HCT116 (cell line): ENCODE data around the gene GIMAP5. TPM values are rescaled to one million over a fixed set of nuclear protein-coding genes. Genes with fewer than 3 reads are reported as not detected.

Experiments
- ATAC-seq: fragments of 200-7000 bp; cut with Tn5 transposase; 2 replicates; pipeline ENCODE4 v1.9.1; 2020; ENCODE audit warnings: mild to moderate bottlenecking, moderate library complexity
- BruUV-seq: library from RNA; stranded (reverse); fragments of 400-500 nt; replicated peaks from 2 replicates; lab custom pipeline; 2021; lab: Mats Ljungman, UMichigan
- CTCF ChIA-PET: fragments of 300-600 bp; sonication (Branson Sonifier 250); formaldehyde crosslinking; loops from one replicate; lab custom pipeline; 2021; ENCODE audit warnings: antibody characterized with exemption; lab: Charles Lee
- POLR2A ChIA-PET: fragments of 300-600, 350-600 bp; sonication (Branson Sonifier 250); formaldehyde crosslinking; loops from one replicate; lab custom pipeline; 2021; ENCODE audit warnings: antibody characterized with exemption; lab: Charles Lee
- RAD21 ChIA-PET, 2 experiments: fragments of 300-600 bp; sonication (Branson Sonifier 250); formaldehyde crosslinking; loops; one replicate each; lab custom pipeline; 2023; ENCODE audit warnings: low total read pairs in 2 of 2; ENCODE audit not compliant: uncharacterized antibody in 2 of 2, unreplicated experiment in 2 of 2, low non-redundant PET in 1 of 2; lab: Charles Lee
- DNase-seq: peaks from one replicate; pipeline ENCODE4 v3.0.0-alpha.2; 2010; ENCODE audit warnings: low read depth, low spot score
- H2AFZ ChIP-seq: fragments of 200-600 bp; shearing (Covaris generic), sonication (generic); 2 replicates; pipeline ENCODE4 v1.6.1; 2017; ENCODE audit warnings: low read depth, mixed run types, mixed read lengths, antibody characterized with exemption, low read length; ENCODE audit not compliant: poor library complexity, severe bottlenecking
- H3K27ac ChIP-seq: 2 replicates; pipeline ENCODE4 v1.5.1; 2012; ENCODE audit warnings: low read depth, low read length
- H3K27me3 ChIP-seq: fragments of 200-600 bp; sonication (generic); 2 replicates; pipeline ENCODE4 v1.6.1; 2016; ENCODE audit warnings: mixed run types, low read length, mixed read lengths; ENCODE audit not compliant: insufficient read depth
- H3K36me3 ChIP-seq, 2 experiments: fragments of 200-500 bp in 1 of 2; fragments of 200-600 bp in 1 of 2; sonication (Bioruptor generic) in 1 of 2; sonication (generic) in 1 of 2; 2 replicates each; pipeline versions ENCODE4 v1.5.1 to v1.6.1; 2014 to 2016; ENCODE audit warnings: low read length in 2 of 2, inconsistent platforms in 1 of 2, mixed read lengths in 1 of 2, mixed run types in 1 of 2; ENCODE audit not compliant: insufficient read depth in 2 of 2, control insufficient read depth in 1 of 2
- H3K4me1 ChIP-seq, 2 experiments: fragments of 200-600 bp in 1 of 2; sonication (generic) in 1 of 2; 2 replicates each; pipeline versions ENCODE4 v1.5.1 to v1.6.1; 2012 to 2017; ENCODE audit warnings: low read length in 2 of 2, inconsistent platforms in 1 of 2, mild to moderate bottlenecking in 1 of 2, mixed read lengths in 1 of 2, mixed run types in 1 of 2, moderate library complexity in 1 of 2; ENCODE audit not compliant: insufficient read depth in 2 of 2, control insufficient read depth in 1 of 2
- H3K4me2 ChIP-seq: fragments of 200-600 bp; sonication (generic); 2 replicates; pipeline ENCODE4 v1.6.1; 2017; ENCODE audit warnings: mixed run types, low read length, mixed read lengths
- H3K4me3 ChIP-seq, 2 experiments: fragments of 200-600 bp in 1 of 2; sonication (generic) in 1 of 2; replicated peaks in 1 of 2; 2 replicates each; pipeline ENCODE4 v1.5.1; 2011 to 2016; ENCODE audit warnings: low read length in 2 of 2, control low read depth in 1 of 2, low read depth in 1 of 2, mild to moderate bottlenecking in 1 of 2, mixed read lengths in 1 of 2, mixed run types in 1 of 2
- H3K79me2 ChIP-seq: fragments of 200-600 bp; sonication (generic); 2 replicates; pipeline ENCODE4 v1.6.1; 2017; ENCODE audit warnings: mild to moderate bottlenecking, mixed run types, low read length, moderate library complexity, mixed read lengths; ENCODE audit not compliant: insufficient read depth
- H3K9ac ChIP-seq: fragments of 200-600 bp; sonication (generic); 2 replicates; pipeline ENCODE4 v1.6.1; 2016; ENCODE audit warnings: low read length, mixed read lengths
- H3K9me2 ChIP-seq: fragments of 200-600 bp; sonication (generic), shearing (Covaris generic); 2 replicates; pipeline ENCODE4 v1.6.1; 2017; ENCODE audit warnings: mixed run types, mild to moderate bottlenecking, moderate library complexity; ENCODE audit not compliant: insufficient read depth
- H3K9me3 ChIP-seq, 2 experiments: fragments of 200-500 bp in 1 of 2; fragments of 200-600 bp in 1 of 2; sonication (Bioruptor generic) in 1 of 2; sonication (generic) in 1 of 2; 2 replicates each; pipeline ENCODE4 v1.6.1; 2014 to 2017; ENCODE audit warnings: low read length in 2 of 2, mixed read lengths in 2 of 2, inconsistent platforms in 1 of 2, low read depth in 1 of 2, mild to moderate bottlenecking in 1 of 2, mixed run types in 1 of 2, moderate library complexity in 1 of 2; ENCODE audit not compliant: control insufficient read depth in 1 of 2, insufficient read depth in 1 of 2
- H4K20me1 ChIP-seq: fragments of 200-600 bp; sonication (generic), shearing (Covaris generic); 2 replicates; pipeline ENCODE4 v1.6.1; 2017; ENCODE audit warnings: mixed run types, mild to moderate bottlenecking, moderate library complexity; ENCODE audit not compliant: insufficient read depth
- CEBPB ChIP-seq: IDR thresholded peaks from 2 replicates; pipeline ENCODE4 v1.6.1; 2012; ENCODE audit warnings: low read depth
- EGR1 ChIP-seq: IDR thresholded peaks from 2 replicates; pipeline ENCODE4 v1.6.1; 2012; ENCODE audit warnings: low read depth
- ELF1 ChIP-seq: IDR thresholded peaks from 2 replicates; pipeline ENCODE4 v1.6.1; 2012; ENCODE audit warnings: low read depth, borderline replicate concordance
- EZH2 ChIP-seq: fragments of 200-600 bp; sonication (generic); IDR thresholded peaks from 2 replicates; pipeline ENCODE4 v1.6.1; 2017; ENCODE audit warnings: antibody characterized with exemption, mixed run types
- EZH2phosphoT487 ChIP-seq: fragments of 200-600 bp; IDR thresholded peaks from 2 replicates; pipeline ENCODE4 v1.6.1; 2018; ENCODE audit warnings: antibody characterized with exemption, borderline replicate concordance
- FOSL1 ChIP-seq: IDR thresholded peaks from 2 replicates; pipeline ENCODE4 v1.6.1; 2012; ENCODE audit warnings: low read depth
- JUND ChIP-seq: IDR thresholded peaks from 2 replicates; pipeline ENCODE4 v1.6.1; 2012
- POLR2A ChIP-seq: IDR thresholded peaks from 2 replicates; pipeline ENCODE4 v1.7.0; 2011; ENCODE audit warnings: borderline replicate concordance; ENCODE audit not compliant: insufficient read depth, insufficient read length; ENCODE audit errors: extremely low read depth
- POLR2AphosphoS5 ChIP-seq: IDR thresholded peaks from 2 replicates; pipeline ENCODE4 v1.6.1; 2011; ENCODE audit warnings: mild to moderate bottlenecking, low read depth, low read length, moderate library complexity
- RAD21 ChIP-seq: IDR thresholded peaks from 2 replicates; pipeline ENCODE4 v1.6.1; 2012; ENCODE audit warnings: low read depth, mild to moderate bottlenecking
- SIN3A ChIP-seq: IDR thresholded peaks from 2 replicates; pipeline ENCODE4 v1.6.1; 2012; ENCODE audit warnings: low read depth
- SP1 ChIP-seq: IDR thresholded peaks from 2 replicates; pipeline ENCODE4 v1.6.1; 2012; ENCODE audit warnings: low read depth
- SRF ChIP-seq: IDR thresholded peaks from 2 replicates; pipeline ENCODE4 v1.6.1; 2012; ENCODE audit warnings: low read depth
- ZNF274 ChIP-seq: fragments of 200-500 bp; sonication (Bioruptor generic); IDR thresholded peaks from 2 replicates; pipeline ENCODE4 v1.6.1; 2014; ENCODE audit warnings: mild to moderate bottlenecking, low read depth, low read length, inconsistent platforms
- intact Hi-C: fragments of 100-400 bp; cut with micrococcal nuclease; formaldehyde crosslinking; loops from 2 replicates; pipeline ENCODE4 v1.10.0; 2022
- total RNA-seq: library from RNA; stranded (reverse); gene quantifications from one replicate; pipeline ENCODE4 v1.2.1, GENCODE V29; 2021; ENCODE audit not compliant: unreplicated experiment
- TF ChIP-seq, protein P1 (sequence below): IDR thresholded peaks from 2 replicates; pipeline ENCODE4 v1.6.1; 2012; ENCODE audit warnings: low read depth
- TF ChIP-seq, protein P2 (sequence below), 3 experiments: fragments of 200-600 bp in 1 of 3; sonication (generic) in 1 of 3; IDR thresholded peaks in 2 of 3; conservative IDR thresholded peaks in 1 of 3; 2 replicates each; pipeline ENCODE4 v1.5.1; 2012 to 2017; ENCODE audit warnings: low read depth in 2 of 3, low read length in 2 of 3, antibody characterized with exemption in 1 of 3, borderline replicate concordance in 1 of 3, control low read depth in 1 of 3, mild to moderate bottlenecking in 1 of 3, mixed read lengths in 1 of 3, mixed run types in 1 of 3, moderate library complexity in 1 of 3; ENCODE audit not compliant: insufficient read depth in 1 of 3
- TF ChIP-seq, protein P3 (sequence below): IDR thresholded peaks from 2 replicates; pipeline ENCODE4 v1.6.1; 2012
- TF ChIP-seq, protein P4 (sequence below): IDR thresholded peaks from 2 replicates; pipeline ENCODE4 v1.6.1; 2011; ENCODE audit warnings: mild to moderate bottlenecking, low read length, moderate library complexity; ENCODE audit not compliant: insufficient replicate concordance; ENCODE audit errors: extremely low read depth
- TF ChIP-seq, protein P5 (sequence below): IDR thresholded peaks from 2 replicates; pipeline ENCODE4 v1.6.1; 2012

Gene GIMAP5
- total RNA-seq, 1 experiment from 2014 or later, result 0.57 TPM

DNA sequence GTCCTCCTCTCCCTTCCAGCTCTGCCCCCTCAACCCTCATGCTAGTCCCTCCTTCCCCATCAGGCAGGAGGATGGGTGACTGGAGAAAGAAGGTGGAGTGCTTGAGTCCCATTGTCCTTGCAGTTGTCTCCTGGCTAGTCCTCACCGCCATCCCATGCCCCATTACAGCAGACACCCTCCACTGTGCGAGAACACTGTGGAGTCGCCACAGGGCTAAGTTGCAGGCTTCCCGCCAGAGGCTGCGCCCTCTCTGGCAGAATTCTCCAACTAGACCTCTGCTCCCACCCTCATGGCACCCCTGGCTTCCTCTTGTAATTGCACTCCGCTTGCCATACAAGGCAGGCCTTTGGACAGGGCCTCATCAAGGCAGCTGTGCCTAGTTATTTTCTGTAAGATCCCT is 48.6 kb upstream of the GIMAP5 start:
- CTCF ChIA-PET, result no interaction called here
- H3K4me2 ChIP-seq, result no peak overlapping the region

More for the DNA sequence above, 48.6 kb upstream of the GIMAP5 start:
- Histone ChIP-seq H3K79me2 (no peaks in the 10 kb centered on the region), H3K9me2 (no peaks in the 10 kb centered on the region), H3K36me3 (no peaks in the 10 kb centered on the region), H3K27me3 (peaks cover 15% of the 10 kb centered on the region; the same call in 1 of the 2 replicates), H3K9ac (no peak overlapping the region), H3K4me3 (no peak overlapping the region), H3K9me3 (no peaks in the 10 kb centered on the region), H3K27ac (no peak overlapping the region), H3K4me1 (no peaks in the 10 kb centered on the region), H4K20me1 (no peaks in the 10 kb centered on the region), H2AFZ (no peak overlapping the region)
- TF ChIP-seq EZH2phosphoT487, result no peak
- no peak for TF ChIP-seq FOSL1
- TF ChIP-seq, protein P1, sequence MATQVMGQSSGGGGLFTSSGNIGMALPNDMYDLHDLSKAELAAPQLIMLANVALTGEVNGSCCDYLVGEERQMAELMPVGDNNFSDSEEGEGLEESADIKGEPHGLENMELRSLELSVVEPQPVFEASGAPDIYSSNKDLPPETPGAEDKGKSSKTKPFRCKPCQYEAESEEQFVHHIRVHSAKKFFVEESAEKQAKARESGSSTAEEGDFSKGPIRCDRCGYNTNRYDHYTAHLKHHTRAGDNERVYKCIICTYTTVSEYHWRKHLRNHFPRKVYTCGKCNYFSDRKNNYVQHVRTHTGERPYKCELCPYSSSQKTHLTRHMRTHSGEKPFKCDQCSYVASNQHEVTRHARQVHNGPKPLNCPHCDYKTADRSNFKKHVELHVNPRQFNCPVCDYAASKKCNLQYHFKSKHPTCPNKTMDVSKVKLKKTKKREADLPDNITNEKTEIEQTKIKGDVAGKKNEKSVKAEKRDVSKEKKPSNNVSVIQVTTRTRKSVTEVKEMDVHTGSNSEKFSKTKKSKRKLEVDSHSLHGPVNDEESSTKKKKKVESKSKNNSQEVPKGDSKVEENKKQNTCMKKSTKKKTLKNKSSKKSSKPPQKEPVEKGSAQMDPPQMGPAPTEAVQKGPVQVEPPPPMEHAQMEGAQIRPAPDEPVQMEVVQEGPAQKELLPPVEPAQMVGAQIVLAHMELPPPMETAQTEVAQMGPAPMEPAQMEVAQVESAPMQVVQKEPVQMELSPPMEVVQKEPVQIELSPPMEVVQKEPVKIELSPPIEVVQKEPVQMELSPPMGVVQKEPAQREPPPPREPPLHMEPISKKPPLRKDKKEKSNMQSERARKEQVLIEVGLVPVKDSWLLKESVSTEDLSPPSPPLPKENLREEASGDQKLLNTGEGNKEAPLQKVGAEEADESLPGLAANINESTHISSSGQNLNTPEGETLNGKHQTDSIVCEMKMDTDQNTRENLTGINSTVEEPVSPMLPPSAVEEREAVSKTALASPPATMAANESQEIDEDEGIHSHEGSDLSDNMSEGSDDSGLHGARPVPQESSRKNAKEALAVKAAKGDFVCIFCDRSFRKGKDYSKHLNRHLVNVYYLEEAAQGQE, result no peak
- no peak for TF ChIP-seq POLR2AphosphoS5
- TF ChIP-seq, protein P2, sequence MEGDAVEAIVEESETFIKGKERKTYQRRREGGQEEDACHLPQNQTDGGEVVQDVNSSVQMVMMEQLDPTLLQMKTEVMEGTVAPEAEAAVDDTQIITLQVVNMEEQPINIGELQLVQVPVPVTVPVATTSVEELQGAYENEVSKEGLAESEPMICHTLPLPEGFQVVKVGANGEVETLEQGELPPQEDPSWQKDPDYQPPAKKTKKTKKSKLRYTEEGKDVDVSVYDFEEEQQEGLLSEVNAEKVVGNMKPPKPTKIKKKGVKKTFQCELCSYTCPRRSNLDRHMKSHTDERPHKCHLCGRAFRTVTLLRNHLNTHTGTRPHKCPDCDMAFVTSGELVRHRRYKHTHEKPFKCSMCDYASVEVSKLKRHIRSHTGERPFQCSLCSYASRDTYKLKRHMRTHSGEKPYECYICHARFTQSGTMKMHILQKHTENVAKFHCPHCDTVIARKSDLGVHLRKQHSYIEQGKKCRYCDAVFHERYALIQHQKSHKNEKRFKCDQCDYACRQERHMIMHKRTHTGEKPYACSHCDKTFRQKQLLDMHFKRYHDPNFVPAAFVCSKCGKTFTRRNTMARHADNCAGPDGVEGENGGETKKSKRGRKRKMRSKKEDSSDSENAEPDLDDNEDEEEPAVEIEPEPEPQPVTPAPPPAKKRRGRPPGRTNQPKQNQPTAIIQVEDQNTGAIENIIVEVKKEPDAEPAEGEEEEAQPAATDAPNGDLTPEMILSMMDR (IDR thresholded peaks at IDR 0.05 in 2 of 3, conservative IDR thresholded peaks at IDR 0.05 in 1 of 3; ENCODE audit: borderline replicate concordance in 1 of 3, insufficient read depth in 1 of 3, low read depth in 2 of 3, low read length in 2 of 3), result no peak
- no peak for TF ChIP-seq POLR2A
- no peak for TF ChIP-seq RAD21
- TF ChIP-seq ZNF274, result no peak
- no peak for TF ChIP-seq EGR1
- TF ChIP-seq SIN3A, result no peak
- TF ChIP-seq JUND, result no peak
- no peak for TF ChIP-seq SRF
- TF ChIP-seq, protein P3, sequence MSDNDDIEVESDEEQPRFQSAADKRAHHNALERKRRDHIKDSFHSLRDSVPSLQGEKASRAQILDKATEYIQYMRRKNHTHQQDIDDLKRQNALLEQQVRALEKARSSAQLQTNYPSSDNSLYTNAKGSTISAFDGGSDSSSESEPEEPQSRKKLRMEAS, result no peak
- no peak for TF ChIP-seq CEBPB
- TF ChIP-seq EZH2, result no peak
- TF ChIP-seq SP1, result no peak
- TF ChIP-seq, protein P4, sequence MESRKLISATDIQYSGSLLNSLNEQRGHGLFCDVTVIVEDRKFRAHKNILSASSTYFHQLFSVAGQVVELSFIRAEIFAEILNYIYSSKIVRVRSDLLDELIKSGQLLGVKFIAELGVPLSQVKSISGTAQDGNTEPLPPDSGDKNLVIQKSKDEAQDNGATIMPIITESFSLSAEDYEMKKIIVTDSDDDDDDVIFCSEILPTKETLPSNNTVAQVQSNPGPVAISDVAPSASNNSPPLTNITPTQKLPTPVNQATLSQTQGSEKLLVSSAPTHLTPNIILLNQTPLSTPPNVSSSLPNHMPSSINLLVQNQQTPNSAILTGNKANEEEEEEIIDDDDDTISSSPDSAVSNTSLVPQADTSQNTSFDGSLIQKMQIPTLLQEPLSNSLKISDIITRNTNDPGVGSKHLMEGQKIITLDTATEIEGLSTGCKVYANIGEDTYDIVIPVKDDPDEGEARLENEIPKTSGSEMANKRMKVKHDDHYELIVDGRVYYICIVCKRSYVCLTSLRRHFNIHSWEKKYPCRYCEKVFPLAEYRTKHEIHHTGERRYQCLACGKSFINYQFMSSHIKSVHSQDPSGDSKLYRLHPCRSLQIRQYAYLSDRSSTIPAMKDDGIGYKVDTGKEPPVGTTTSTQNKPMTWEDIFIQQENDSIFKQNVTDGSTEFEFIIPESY, result no peak
- TF ChIP-seq ELF1, result no peak
- TF ChIP-seq, protein P5, sequence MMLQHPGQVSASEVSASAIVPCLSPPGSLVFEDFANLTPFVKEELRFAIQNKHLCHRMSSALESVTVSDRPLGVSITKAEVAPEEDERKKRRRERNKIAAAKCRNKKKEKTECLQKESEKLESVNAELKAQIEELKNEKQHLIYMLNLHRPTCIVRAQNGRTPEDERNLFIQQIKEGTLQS, result no peak
- BruUV-seq, result no TSS peak
- DNase-seq (no peak), ATAC-seq (no peak)
- intact Hi-C loops, result no loop called here
- POLR2A ChIA-PET, result no interaction called here
- RAD21 ChIA-PET, result no interaction called here
